ENCODE results near the gene SURF1. TPM values are rescaled to one million over a fixed set of nuclear protein-coding genes. Genes with fewer than 3 reads are reported as not detected.
A peak's percentile ranks its signal among the peaks of the same experiment; 100 is the strongest.

SURF1 gene, protein sequence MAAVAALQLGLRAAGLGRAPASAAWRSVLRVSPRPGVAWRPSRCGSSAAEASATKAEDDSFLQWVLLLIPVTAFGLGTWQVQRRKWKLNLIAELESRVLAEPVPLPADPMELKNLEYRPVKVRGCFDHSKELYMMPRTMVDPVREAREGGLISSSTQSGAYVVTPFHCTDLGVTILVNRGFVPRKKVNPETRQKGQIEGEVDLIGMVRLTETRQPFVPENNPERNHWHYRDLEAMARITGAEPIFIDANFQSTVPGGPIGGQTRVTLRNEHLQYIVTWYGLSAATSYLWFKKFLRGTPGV
- total RNA-seq (10 to 100 TPM; 54.3 to 61.1 TPM), polyA plus RNA-seq (100 to 1,000 TPM; 105 to 114 TPM)

DNA sequence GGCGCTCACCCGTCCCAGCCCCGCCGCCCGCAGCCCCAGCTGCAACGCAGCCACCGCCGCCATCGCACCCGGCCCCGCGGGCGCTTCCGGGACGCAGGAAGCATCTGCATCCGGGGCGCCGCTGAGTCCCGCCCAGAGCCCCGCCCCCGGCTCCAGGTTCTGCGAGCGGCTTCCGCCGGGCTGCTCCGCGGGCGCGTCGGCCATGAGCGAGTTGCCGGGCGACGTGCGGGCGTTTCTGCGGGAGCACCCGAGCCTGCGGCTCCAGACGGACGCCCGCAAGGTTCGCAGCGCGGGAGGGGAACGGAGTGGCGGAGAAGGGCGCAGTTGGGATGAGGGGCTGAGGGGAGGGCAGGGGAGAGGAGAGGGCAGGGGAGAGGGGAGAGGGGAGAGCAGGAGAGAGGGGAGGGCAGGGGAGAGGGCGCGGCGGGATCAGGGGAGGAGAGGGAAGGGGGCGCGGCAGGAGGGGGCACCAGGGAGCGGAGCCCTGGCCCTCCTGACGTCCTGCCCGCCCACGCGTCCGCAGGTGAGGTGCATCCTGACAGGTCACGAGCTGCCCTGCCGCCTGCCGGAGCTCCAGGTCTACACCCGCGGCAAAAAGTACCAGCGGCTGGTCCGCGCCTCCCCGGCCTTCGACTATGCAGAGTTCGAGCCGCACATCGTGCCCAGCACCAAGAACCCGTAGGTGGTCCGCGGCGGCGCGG lies at the start of gene SURF1, which contains the start of gene SURF2:
SURF1 (minus strand) TSS at position 97 of the 701 bp plus-strand sequence; CDS start at position 63, 34 bp downstream.
SURF2 (plus strand) TSS at position 160 of the 701 bp plus-strand sequence; CDS start at position 203, 43 bp downstream.
- H3K36me3 Mint-ChIP-seq = peaks cover 10 to 46% of the 10 kb centered on the region in 2 donors
- ChIA-PET CTCF (ENCODE audit: partially characterized antibody) (interaction anchor here (1.3 to 3.9 kb wide), 6 partner anchors 9 to 170 kb away, joined by 4 to 51 read pairs (median 5); partner anchors contain the start of genes MED22 and RPL7A), POLR2A (ENCODE audit: partially characterized antibody) (interaction anchor here (1.1 to 18.1 kb wide), 8 partner anchors 8 to 223 kb away, joined by 3 to 437 read pairs (median 8); partner anchors contain the start of genes MED22, REXO4, RPL7A and STKLD1)
- H3K4me1 Mint-ChIP-seq = peaks cover 15 to 44% (median 27%) of the 10 kb centered on the region in 4 donors
- Histone ChIP-seq H3K36me3 (ENCODE audit: insufficient read depth, low read length) (peaks cover 43% of the 10 kb centered on the region), H3K9me3 (ENCODE audit: control insufficient read depth in 1 of 2, low read length in 2 of 2) (no peaks in the 10 kb centered on the region), H3K27me3 (ENCODE audit: insufficient read depth, low read length) (no peaks in the 10 kb centered on the region), H3K27ac (ENCODE audit: low read depth, low read length) (peak within 1 kb of the TSS; percentile 76), H3K4me3 (ENCODE audit: low read length in 2 of 2) (peak within 1 kb of the TSS; percentile 61 to 73), H3K4me1 (ENCODE audit: insufficient read depth, low read length) (peaks cover 33% of the 10 kb centered on the region)
- H3K27ac Mint-ChIP-seq = peak within 1 kb of the TSS; percentile 89 to 93 (median 92)
- H3K4me3 Mint-ChIP-seq = peak within 1 kb of the TSS; percentile 85 to 92 (median 88)
- no peaks in the 10 kb centered on the region for H3K27me3 Mint-ChIP-seq
- H3K9me3 Mint-ChIP-seq = peaks cover 0 to 2% (median 0%) of the 10 kb centered on the region in 8 donors
- intact Hi-C loops (cut with micrococcal nuclease) = loop anchor here (1.0 to 5.0 kb wide), 5 partner anchors 8 to 121 kb away; partner anchors contain the start of genes MED22, RPL7A, SLC2A6 and STKLD1
- DNase-seq = peak; percentile 85 to 90 (median 88)

DNA sequence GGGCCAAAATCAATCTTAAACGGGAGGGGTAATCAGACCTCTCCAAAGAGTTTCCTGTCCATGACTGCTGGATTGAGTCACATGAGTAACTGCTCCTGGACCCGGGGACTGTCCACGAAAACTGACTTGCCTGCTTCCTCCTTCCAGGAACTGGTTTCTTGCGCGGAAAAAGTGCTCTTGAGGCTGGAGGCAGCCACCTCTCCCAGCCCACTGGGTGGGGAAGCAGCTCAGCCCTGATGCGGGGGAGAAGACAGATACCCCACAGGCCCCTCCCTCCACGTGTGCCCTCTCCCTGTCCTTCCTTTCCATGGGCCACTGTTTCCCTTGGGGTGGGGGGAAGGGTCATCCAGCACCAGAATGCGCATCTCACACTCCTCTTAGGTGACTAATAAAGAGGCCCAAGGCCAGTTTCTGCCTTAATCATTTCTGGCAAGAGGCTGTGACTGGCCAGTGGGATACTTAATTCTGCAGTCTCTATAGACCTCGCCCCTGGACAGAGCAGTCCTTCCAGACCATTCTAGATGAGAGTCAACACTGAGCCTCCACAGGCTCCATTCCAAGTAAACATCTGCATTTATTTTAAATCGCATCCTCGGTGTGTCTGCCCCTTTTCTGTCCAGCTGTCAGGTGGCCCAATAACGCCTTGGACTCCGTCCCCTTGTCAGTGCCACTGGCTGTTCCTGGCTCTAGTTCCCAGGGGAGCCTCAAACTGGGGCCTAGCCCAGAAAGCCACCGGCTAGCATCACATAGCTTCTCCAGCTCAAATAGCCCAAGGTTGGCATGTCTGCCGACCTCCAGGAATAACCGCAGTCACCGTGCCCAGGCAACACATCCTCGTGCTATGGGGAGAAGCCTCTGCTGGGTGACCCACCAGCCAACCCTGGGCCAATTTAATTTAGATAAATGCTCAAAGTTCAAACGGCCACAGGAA lies 49.5 kb upstream of the SURF1 start:
- Histone ChIP-seq H3K4me3 (ENCODE audit: low read length in 2 of 2) (no peak overlapping the region), H3K9me3 (ENCODE audit: control insufficient read depth in 1 of 2, low read length in 2 of 2) (no peaks in the 10 kb centered on the region), H3K27me3 (ENCODE audit: insufficient read depth, low read length) (no peaks in the 10 kb centered on the region), H3K27ac (ENCODE audit: low read depth, low read length) (no peak overlapping the region), H3K36me3 (ENCODE audit: insufficient read depth, low read length) (peaks cover 44% of the 10 kb centered on the region), H3K4me1 (ENCODE audit: insufficient read depth, low read length) (peaks cover 5% of the 10 kb centered on the region)
- DNase-seq = peak in 1 of 5 donors; percentile 1
- intact Hi-C loops (cut with micrococcal nuclease) = loop anchor here (1.0 kb wide), 1 partner anchor 81 kb away; no protein-coding TSS in a partner anchor
- Mint-ChIP-seq H3K36me3 (peaks cover 40 to 54% of the 10 kb centered on the region in 2 donors), H3K4me3 (no peak overlapping the region), H3K9me3 (no peaks in the 10 kb centered on the region), H3K4me1 (peaks cover 7 to 11% (median 8%) of the 10 kb centered on the region in 4 donors), H3K27me3 (no peaks in the 10 kb centered on the region), H3K27ac (peak overlapping the region in 1 of 7 donors; percentile 36)
- POLR2A ChIA-PET (ENCODE audit: partially characterized antibody) = interaction anchor here (0.6 to 2.1 kb wide), 3 partner anchors 10 to 332 kb away, joined by 3 to 4 read pairs (median 3); partner anchors contain the start of gene SARDH
- CTCF ChIA-PET (ENCODE audit: partially characterized antibody) = interaction anchor here (0.7 to 4.0 kb wide), 4 partner anchors 25 to 80 kb away, joined by 4 to 20 read pairs (median 7); no protein-coding TSS in a partner anchor

DNA sequence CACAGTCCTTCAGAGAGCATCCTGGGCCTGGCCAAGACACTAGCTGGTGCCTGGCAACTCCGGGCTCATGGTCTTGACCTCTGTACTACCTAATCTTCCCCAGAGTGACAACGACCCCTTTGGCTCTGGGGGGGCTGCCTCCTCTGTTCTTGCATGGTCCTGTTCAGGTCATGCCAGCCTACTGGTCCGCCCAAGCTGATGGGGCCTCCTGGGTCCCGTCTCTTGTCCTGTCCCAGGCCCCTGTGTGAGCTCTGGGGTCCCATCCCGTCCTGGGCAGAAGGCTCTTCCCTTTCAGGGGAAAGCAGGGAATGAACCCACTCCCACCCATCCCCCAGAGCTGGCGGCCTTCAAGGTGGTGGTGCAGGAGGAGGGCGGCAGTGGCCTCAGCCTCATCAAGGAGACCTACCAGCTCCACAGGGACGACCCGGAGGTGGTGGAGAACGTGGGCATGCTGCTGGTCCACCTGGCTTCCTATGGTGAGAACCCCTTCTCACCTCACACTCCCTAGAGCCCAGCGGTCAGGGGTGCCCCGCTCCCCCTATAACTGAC lies 48.2 kb upstream of the SURF1 start:
- peaks cover 31% of the 10 kb centered on the region for H3K36me3 ChIP-seq (ENCODE audit: insufficient read depth, low read length)
- CTCF ChIA-PET (ENCODE audit: partially characterized antibody) = interaction anchor here (0.7 to 4.0 kb wide), 6 partner anchors 19 to 590 kb away, joined by 3 to 20 read pairs (median 4); no protein-coding TSS in a partner anchor
- H3K4me1 Mint-ChIP-seq = peaks cover 7 to 11% (median 8%) of the 10 kb centered on the region in 4 donors
- H3K9me3 Mint-ChIP-seq = no peaks in the 10 kb centered on the region
- H3K27me3 ChIP-seq (ENCODE audit: insufficient read depth, low read length) = no peaks in the 10 kb centered on the region
- POLR2A ChIA-PET (ENCODE audit: partially characterized antibody) = interaction anchor here (1.2 to 2.1 kb wide), 2 partner anchors 11 to 33 kb away, joined by 3 to 4 read pairs; no protein-coding TSS in a partner anchor
- no peak overlapping the region for H3K4me3 Mint-ChIP-seq
- H3K4me1 ChIP-seq (ENCODE audit: insufficient read depth, low read length) = peaks cover 5% of the 10 kb centered on the region
- H3K27me3 Mint-ChIP-seq = no peaks in the 10 kb centered on the region
- peaks cover 28 to 41% of the 10 kb centered on the region in 2 donors for H3K36me3 Mint-ChIP-seq
- intact Hi-C loops (cut with micrococcal nuclease) = loop anchor here (1.0 kb wide), 1 partner anchor 165 kb away; no protein-coding TSS in a partner anchor
- peak in 1 of 5 donors; percentile 7 for DNase-seq
- H3K27ac Mint-ChIP-seq = peak overlapping the region in 3 of 7 donors; percentile 22 to 53 (median 27)
- H3K9me3 ChIP-seq (ENCODE audit: control insufficient read depth in 1 of 2, low read length in 2 of 2) = no peaks in the 10 kb centered on the region
- no peak overlapping the region for H3K27ac ChIP-seq (ENCODE audit: low read depth, low read length)
- no peak overlapping the region for H3K4me3 ChIP-seq (ENCODE audit: low read length in 2 of 2)

DNA sequence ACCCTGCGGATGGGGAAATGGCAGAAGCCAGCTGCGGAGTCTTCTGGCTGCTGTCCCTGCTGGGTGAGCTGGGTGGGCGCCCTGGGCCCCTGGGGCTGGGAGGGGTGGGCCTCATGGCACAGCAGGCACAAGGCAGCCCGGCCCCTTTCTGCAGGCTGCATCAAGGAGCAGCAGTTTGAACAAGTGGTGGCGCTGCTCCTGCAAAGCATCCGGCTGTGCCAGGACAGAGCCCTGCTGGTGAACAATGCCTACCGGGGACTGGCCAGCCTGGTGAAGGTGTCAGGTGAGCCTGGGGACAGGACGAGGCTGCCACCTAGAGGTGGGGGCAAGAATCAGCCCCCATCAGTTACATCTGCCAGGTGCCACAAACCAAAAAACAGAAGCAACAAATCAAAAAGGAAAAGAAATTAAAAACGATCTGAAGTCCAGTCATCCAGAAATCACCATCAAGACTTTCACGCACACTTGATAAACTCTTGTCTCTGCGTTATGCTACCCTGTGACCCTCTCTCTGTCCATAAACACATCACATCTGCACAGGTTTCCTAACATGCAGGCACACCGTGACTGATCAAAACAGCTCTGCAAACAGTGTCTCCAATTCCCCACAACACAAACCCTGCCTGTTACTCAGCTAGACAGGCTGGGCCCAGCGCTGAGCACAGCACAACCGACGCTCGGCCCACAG lies 47.6 kb upstream of the SURF1 start:
- Mint-ChIP-seq H3K4me3 (no peak overlapping the region), H3K27me3 (no peaks in the 10 kb centered on the region), H3K9me3 (no peaks in the 10 kb centered on the region), H3K27ac (peak overlapping the region in 4 of 7 donors; percentile 27 to 83 (median 66)), H3K4me1 (peaks cover 7 to 11% (median 8%) of the 10 kb centered on the region in 4 donors), H3K36me3 (peaks cover 25 to 36% of the 10 kb centered on the region in 2 donors)
- CTCF ChIA-PET (ENCODE audit: partially characterized antibody) = interaction anchor here (0.7 to 4.0 kb wide), 7 partner anchors 19 to 591 kb away, joined by 3 to 20 read pairs (median 3); no protein-coding TSS in a partner anchor
- H3K9me3 ChIP-seq (ENCODE audit: control insufficient read depth in 1 of 2, low read length in 2 of 2) = no peaks in the 10 kb centered on the region
- no peak overlapping the region for H3K4me3 ChIP-seq (ENCODE audit: low read length in 2 of 2)
- intact Hi-C loops (cut with micrococcal nuclease) = loop anchor here (1.0 kb wide), 1 partner anchor 165 kb away; no protein-coding TSS in a partner anchor
- POLR2A ChIA-PET (ENCODE audit: partially characterized antibody) = interaction anchor here (1.2 to 2.1 kb wide), 4 partner anchors 12 to 48 kb away, joined by 3 to 4 read pairs (median 4); partner anchors contain the start of genes SURF1 and SURF2
- H3K27me3 ChIP-seq (ENCODE audit: insufficient read depth, low read length) = no peaks in the 10 kb centered on the region
- H3K4me1 ChIP-seq (ENCODE audit: insufficient read depth, low read length) = peaks cover 5% of the 10 kb centered on the region
- no peak overlapping the region for H3K27ac ChIP-seq (ENCODE audit: low read depth, low read length)
- peaks cover 26% of the 10 kb centered on the region for H3K36me3 ChIP-seq (ENCODE audit: insufficient read depth, low read length)
- DNase-seq = peak; percentile 53 to 71 (median 54)

DNA sequence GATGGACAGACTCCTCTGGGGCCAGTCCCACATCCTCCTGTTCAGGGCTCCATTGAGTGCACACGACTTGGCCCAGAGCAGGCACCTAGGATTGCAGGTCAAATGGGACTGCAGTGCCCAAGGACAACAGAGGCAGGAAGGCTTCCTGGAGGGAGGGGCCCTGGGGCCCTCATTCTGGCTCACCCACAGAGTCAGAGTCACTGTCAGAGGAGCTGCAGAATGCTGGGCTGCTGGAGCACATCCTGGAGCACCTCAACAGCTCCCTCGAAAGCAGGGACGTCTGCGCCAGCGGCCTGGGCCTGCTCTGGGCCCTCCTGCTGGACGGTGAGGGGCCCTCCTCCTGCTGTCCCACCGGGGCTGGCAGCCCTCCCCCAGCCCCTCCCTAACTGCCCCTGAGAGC lies 46.4 kb upstream of the SURF1 start:
- POLR2A ChIA-PET (ENCODE audit: partially characterized antibody) = interaction anchor here (0.9 to 1.9 kb wide), 2 partner anchors 26 to 28 kb away, joined by 3 to 4 read pairs; no protein-coding TSS in a partner anchor

More for the DNA sequence above, 46.4 kb upstream of the SURF1 start:
- Histone ChIP-seq H3K27ac (ENCODE audit: low read depth, low read length) (no peak overlapping the region), H3K36me3 (ENCODE audit: insufficient read depth, low read length) (peaks cover 22% of the 10 kb centered on the region), H3K4me3 (ENCODE audit: low read length in 2 of 2) (no peak overlapping the region), H3K4me1 (ENCODE audit: insufficient read depth, low read length) (peaks cover 5% of the 10 kb centered on the region), H3K9me3 (ENCODE audit: control insufficient read depth in 1 of 2, low read length in 2 of 2) (no peaks in the 10 kb centered on the region), H3K27me3 (ENCODE audit: insufficient read depth, low read length) (no peaks in the 10 kb centered on the region)
- Mint-ChIP-seq H3K27ac (no peak overlapping the region), H3K9me3 (no peaks in the 10 kb centered on the region), H3K4me3 (no peak overlapping the region), H3K27me3 (no peaks in the 10 kb centered on the region), H3K36me3 (peaks cover 21 to 31% of the 10 kb centered on the region in 2 donors), H3K4me1 (peaks cover 7 to 11% (median 8%) of the 10 kb centered on the region in 4 donors)
- CTCF ChIA-PET (ENCODE audit: partially characterized antibody) = interaction anchor here (1.1 to 4.0 kb wide), 4 partner anchors 13 to 216 kb away, joined by 3 to 20 read pairs (median 10); no protein-coding TSS in a partner anchor
- intact Hi-C loops (cut with micrococcal nuclease) = no loop called here
- peak in 1 of 5 donors; percentile 15 for DNase-seq

Data from CD4-positive, alpha-beta memory T cell (primary cell).